ENCODE data around the gene HK3. TPM values are rescaled to one million over a fixed set of nuclear protein-coding genes. Genes with fewer than 3 reads are reported as not detected.
A peak's percentile ranks its signal among the peaks of the same experiment; 100 is the strongest.

The HK3 gene
- total RNA-seq, 6 experiments from 2014 or later = 2.3 to 21.1 (median 9.1) TPM

GRCh38 chr5:176837707-176838115 lies 61.4 kb downstream of the HK3 start:
- 20% methylated on average over 15 of the region's 16 CpGs for WGBS (ENCODE audit: insufficient coverage, low coverage, low lambda C conversion rate, missing lambda C conversion rate)
- intact Hi-C loops (cut with DNase I) = no loop called here
- no peaks in the 10 kb centered on the region for H3K9me3 ChIP-seq
- DNase-seq (peak; percentile 84 to 92 (median 88)), ATAC-seq (peak; percentile 82 to 100 (median 94))
- H3K27me3 ChIP-seq = no peaks in the 10 kb centered on the region
- no peak overlapping the region for H3K27ac ChIP-seq
- TF ChIP-seq POLR2A (IDR thresholded peaks at IDR 0.05) = no peak
- TF ChIP-seq CTCF (IDR thresholded peaks at IDR 0.05) = no peak
- no peaks in the 10 kb centered on the region for H3K4me1 ChIP-seq
- no peaks in the 10 kb centered on the region for H3K36me3 ChIP-seq
- H3K4me3 ChIP-seq = no peak overlapping the region

- Histone ChIP-seq H3K27me3 (no peaks in the 10 kb centered on the region), H3K27ac (no peak overlapping the region), H3K36me3 (no peaks in the 10 kb centered on the region), H3K4me3 (no peak overlapping the region), H3K9me3 (no peaks in the 10 kb centered on the region), H3K4me1 (no peaks in the 10 kb centered on the region)
- DNase-seq = no peak
- intact Hi-C loops (cut with DNase I) = no loop called here
- no peak for ATAC-seq
- TF ChIP-seq CTCF (IDR thresholded peaks at IDR 0.05) (no peak), POLR2A (IDR thresholded peaks at IDR 0.05) (no peak)
- 55% methylated on average over 12 of the region's 15 CpGs for WGBS (ENCODE audit: insufficient coverage, low coverage, low lambda C conversion rate, missing lambda C conversion rate)
These were observed 62.1 kb downstream of the HK3 start for GRCh38 chr5:176836811-176837706.

GRCh38 chr5:176835918-176836317 lies 63.2 kb downstream of the HK3 start:
- Histone ChIP-seq H3K9me3 (no peaks in the 10 kb centered on the region), H3K4me3 (no peak overlapping the region), H3K27me3 (no peaks in the 10 kb centered on the region), H3K4me1 (no peaks in the 10 kb centered on the region), H3K27ac (no peak overlapping the region), H3K36me3 (no peaks in the 10 kb centered on the region)
- TF ChIP-seq POLR2A (IDR thresholded peaks at IDR 0.05) = no peak
- no peak for TF ChIP-seq CTCF (IDR thresholded peaks at IDR 0.05)
- ATAC-seq = no peak
- intact Hi-C loops (cut with DNase I) = no loop called here
- DNase-seq = no peak
- WGBS (ENCODE audit: insufficient coverage, low coverage, low lambda C conversion rate, missing lambda C conversion rate) = 39% methylated on average over 3 of the region's 3 CpGs

GRCh38 chr5:176833286-176833685 lies 65.9 kb downstream of the HK3 start:
- 79% methylated on average over 4 of the region's 4 CpGs for WGBS (ENCODE audit: insufficient coverage, low coverage, low lambda C conversion rate, missing lambda C conversion rate)
- DNase-seq = no peak
- Histone ChIP-seq H3K4me3 (no peak overlapping the region), H3K36me3 (no peaks in the 10 kb centered on the region), H3K4me1 (no peaks in the 10 kb centered on the region), H3K27me3 (no peaks in the 10 kb centered on the region), H3K9me3 (no peaks in the 10 kb centered on the region), H3K27ac (no peak overlapping the region)
- ATAC-seq = no peak
- TF ChIP-seq CTCF (IDR thresholded peaks at IDR 0.05) (no peak), POLR2A (IDR thresholded peaks at IDR 0.05) (no peak)
- intact Hi-C loops (cut with DNase I) = no loop called here

All from right lobe of liver (tissue), 6 donors.